PC-3 (cell line): ENCODE measurements around the gene PKDCC.

Source experiments
- CTCF ChIP-seq: fragments of 300-600 bp; sonication (generic); conservative IDR thresholded peaks from 2 replicates; pipeline ENCODE4 v1.5.1; 2017; ENCODE audit warnings: antibody characterized with exemption, low read depth, mild to moderate bottlenecking, low read length
- EZH2phosphoT487 ChIP-seq: fragments of 300-600 bp; sonication (generic); IDR thresholded peaks from 2 replicates; pipeline ENCODE4 v1.6.1; 2018; ENCODE audit warnings: mild to moderate bottlenecking, antibody characterized with exemption, low read length, borderline replicate concordance

- TF ChIP-seq CTCF (no peak), EZH2phosphoT487 (no peak)
Measured at GRCh38 chr2:42079737-42080287, 32.0 kb downstream of the PKDCC start.
